LNCaP clone FGC (cell line): ENCODE data around the gene CELSR2.

Experiments
- DNase-seq: peaks from one replicate; pipeline ENCODE4 v3.0.0-alpha.2; 2011; ENCODE audit warnings: low read depth
- H3K4me3 ChIP-seq: 2 replicates; pipeline ENCODE4 v1.5.1; 2011; ENCODE audit warnings: mild to moderate bottlenecking, low read depth, low read length, control low read depth
- TF ChIP-seq, protein P1 (sequence below): IDR thresholded peaks from 2 replicates; pipeline ENCODE4 v1.5.1; 2012; ENCODE audit warnings: mild to moderate bottlenecking; ENCODE audit not compliant: control insufficient read depth, insufficient read depth; ENCODE audit errors: extremely low read depth

Gene CELSR2

DNA sequence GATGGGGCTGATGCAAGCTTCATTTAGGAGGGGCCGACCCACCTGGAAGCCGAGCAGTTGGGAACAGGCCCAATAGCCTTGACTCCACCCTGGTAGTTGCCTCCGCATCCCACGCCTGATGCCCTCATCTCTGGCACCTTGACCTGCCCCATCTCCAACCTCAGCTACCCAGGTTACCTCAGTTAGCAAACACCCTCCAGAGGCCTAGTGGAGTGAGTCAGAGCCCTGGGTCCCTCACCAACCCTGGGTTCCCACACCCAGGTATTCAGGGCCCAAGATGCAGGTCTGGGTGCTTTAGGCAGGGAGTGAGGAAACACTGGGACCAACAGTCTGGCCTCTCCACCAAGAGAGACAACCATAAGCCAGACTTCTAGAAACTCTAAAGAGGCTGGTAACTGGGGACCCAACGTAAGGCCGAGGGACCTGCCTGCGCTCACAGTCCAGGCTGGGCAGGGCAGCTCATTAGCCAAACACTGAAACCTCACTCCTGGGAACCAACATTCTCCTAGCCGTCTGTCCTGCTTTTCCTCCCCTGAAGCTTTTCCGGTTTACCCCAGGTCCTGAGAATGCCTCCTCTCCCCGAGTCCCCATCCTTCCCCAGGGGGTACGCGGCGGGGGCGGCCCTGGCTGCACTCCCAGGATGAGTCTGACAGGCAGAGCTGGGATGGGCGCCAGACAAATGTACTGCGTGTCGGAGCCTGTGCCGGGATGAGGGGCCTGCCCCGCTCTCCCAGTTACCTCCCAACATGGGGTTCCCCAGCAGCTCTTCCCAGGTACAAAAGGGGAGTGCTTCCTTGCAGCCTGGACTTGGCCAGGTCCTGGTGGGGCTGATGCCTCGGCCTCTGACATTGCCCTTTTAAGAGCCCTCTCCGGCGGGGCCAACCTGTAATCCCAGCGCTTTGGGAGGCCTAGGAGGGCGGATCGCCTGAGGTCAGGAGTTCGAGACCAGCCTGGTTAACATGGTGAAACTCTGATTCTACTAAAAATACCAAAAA lies 8.9 kb upstream of the CELSR2 start:
- no peak for DNase-seq
- H3K4me3 ChIP-seq, result no peak overlapping the region
- TF ChIP-seq, protein P1, sequence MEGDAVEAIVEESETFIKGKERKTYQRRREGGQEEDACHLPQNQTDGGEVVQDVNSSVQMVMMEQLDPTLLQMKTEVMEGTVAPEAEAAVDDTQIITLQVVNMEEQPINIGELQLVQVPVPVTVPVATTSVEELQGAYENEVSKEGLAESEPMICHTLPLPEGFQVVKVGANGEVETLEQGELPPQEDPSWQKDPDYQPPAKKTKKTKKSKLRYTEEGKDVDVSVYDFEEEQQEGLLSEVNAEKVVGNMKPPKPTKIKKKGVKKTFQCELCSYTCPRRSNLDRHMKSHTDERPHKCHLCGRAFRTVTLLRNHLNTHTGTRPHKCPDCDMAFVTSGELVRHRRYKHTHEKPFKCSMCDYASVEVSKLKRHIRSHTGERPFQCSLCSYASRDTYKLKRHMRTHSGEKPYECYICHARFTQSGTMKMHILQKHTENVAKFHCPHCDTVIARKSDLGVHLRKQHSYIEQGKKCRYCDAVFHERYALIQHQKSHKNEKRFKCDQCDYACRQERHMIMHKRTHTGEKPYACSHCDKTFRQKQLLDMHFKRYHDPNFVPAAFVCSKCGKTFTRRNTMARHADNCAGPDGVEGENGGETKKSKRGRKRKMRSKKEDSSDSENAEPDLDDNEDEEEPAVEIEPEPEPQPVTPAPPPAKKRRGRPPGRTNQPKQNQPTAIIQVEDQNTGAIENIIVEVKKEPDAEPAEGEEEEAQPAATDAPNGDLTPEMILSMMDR, result no peak

DNA sequence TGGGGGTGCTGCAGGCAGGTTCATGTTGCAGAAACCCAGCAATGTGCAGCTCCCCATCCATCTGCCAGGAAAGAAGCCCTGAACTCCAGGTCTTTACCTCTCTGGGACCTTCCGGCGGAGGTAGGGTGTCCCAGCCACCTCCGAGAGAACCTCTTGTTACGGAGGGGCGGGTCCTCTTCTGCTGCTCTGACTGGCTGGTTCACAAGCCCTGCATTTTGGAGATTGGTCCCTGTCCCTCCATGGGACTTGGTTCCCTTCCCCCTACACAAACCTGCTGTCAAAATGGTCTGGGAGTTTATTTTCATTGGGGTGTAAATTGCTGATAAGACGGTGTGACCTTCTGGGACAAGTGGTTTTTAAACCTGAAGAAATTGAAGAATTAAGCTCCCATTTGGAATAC lies 8.0 kb upstream of the CELSR2 start:
- TF ChIP-seq, protein P1, result no peak
- no peak for DNase-seq
- no peak overlapping the region for H3K4me3 ChIP-seq

DNA sequence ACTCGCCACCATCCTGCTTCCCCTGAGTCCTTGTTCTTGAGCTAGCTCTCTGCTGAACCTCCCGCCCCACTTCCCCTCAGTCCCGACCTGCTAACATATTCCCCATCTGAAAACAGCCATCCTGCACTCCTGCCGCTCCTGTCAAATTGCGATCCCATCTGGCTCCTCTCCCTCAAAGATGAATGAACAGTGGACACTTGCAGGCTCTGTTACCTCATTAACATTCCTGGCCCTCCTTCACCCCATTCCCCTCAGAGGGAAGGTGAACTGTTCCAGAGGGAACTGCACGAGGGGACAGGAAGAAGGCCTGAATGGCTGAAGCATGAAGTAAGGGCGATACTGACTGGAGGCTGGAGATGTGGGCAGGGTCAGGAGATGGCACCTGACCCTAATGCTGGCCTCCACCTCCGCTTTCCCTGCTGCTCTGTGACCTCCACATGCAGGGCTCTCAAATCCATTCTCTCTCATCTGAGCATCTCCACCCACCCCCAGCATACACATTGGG lies 7.4 kb upstream of the CELSR2 start:
- DNase-seq, result no peak
- TF ChIP-seq, protein P1, result no peak

DNA sequence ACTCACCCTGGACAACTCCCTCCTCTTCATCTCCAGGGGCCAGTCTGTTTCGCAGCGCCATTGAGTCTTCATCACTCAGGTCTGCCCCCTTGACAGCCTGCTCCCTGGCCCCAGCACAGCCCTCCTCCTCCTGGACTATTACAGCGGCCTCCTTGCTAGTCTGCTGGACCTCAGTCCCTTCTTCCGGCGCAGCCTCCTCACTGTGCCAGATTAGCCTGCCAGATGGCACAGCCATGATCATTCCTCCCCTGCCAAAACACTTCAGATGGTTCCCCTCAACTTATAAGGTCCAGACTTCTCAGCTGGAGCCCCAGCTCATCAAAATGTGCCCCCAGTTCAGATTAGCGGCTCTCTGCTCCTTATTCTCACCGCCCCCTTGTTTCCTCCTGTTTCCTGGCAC lies 7.0 kb upstream of the CELSR2 start:
- no peak overlapping the region for H3K4me3 ChIP-seq
- no peak for DNase-seq
- TF ChIP-seq, protein P1, result no peak

More for the DNA sequence above, 7.4 kb upstream of the CELSR2 start:
- H3K4me3 ChIP-seq, result no peak overlapping the region

DNA sequence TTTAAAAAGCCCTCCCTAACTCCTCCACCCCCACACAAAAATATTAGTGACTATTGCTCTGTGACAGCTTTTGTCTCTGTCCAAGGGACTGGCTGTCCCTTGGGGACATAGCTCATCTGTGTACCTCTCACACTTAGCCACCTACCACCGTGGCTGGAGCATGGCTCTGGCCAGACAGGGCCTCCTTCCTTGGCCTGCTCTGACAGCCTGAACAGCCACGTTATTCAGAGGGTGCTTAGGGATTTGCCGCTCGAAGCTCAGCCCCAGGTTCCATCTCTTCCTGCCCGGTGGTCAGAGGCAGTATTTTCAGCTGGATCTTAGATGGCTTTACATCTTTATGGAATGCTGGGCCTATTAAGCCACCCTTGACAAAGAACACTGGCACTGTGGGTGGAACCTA lies 6.1 kb upstream of the CELSR2 start:
- no peak for DNase-seq
- TF ChIP-seq, protein P1, result no peak

DNA sequence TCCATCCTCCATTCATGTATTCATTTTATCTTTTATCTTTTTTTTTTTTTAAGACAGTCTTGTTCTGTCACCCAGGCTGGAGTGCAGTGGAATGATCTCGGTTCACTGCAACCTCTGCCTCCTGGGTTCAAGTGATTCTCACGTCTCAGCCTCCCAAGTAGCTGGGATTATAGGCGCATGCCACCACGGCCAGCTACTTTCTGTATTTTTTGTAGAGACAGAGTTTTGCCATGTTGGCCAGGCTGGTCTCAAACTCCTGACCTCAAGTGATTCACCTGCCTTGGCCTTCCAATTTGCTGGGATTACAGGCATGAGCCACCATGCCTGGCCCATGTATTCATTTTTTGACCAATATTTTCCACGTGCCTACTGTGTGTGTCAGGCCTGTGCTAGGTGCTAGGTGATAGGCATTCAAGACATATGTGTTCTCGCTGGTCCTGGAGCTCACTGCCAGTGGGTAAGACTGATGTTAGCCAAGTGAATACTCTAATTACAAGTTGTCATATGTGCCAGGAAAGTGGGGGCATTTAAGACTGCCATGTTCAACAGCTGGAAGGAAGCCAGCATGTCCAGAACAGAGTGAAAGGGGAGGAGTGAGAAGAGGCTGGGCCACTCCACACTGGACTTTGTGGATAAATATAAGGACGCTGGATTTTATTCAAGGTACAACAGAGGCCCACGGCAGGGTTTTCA lies 5.3 kb upstream of the CELSR2 start:
- no peak for DNase-seq
- TF ChIP-seq, protein P1, result no peak
- H3K4me3 ChIP-seq, result no peak overlapping the region

More for the DNA sequence above, 6.1 kb upstream of the CELSR2 start:
- H3K4me3 ChIP-seq, result no peak overlapping the region
